ENCODE measurements around the gene QPCTL. TPM values are rescaled to one million over a fixed set of nuclear protein-coding genes. Genes with fewer than 3 reads are reported as not detected.

Gene QPCTL
- total and polyA plus RNA-seq, 10 of the 15 experiments (the other 5 are each of a cell fraction or from before 2014, with no cell fraction given), result 1.1 to 22.6 (median 11.2) TPM

DNA sequence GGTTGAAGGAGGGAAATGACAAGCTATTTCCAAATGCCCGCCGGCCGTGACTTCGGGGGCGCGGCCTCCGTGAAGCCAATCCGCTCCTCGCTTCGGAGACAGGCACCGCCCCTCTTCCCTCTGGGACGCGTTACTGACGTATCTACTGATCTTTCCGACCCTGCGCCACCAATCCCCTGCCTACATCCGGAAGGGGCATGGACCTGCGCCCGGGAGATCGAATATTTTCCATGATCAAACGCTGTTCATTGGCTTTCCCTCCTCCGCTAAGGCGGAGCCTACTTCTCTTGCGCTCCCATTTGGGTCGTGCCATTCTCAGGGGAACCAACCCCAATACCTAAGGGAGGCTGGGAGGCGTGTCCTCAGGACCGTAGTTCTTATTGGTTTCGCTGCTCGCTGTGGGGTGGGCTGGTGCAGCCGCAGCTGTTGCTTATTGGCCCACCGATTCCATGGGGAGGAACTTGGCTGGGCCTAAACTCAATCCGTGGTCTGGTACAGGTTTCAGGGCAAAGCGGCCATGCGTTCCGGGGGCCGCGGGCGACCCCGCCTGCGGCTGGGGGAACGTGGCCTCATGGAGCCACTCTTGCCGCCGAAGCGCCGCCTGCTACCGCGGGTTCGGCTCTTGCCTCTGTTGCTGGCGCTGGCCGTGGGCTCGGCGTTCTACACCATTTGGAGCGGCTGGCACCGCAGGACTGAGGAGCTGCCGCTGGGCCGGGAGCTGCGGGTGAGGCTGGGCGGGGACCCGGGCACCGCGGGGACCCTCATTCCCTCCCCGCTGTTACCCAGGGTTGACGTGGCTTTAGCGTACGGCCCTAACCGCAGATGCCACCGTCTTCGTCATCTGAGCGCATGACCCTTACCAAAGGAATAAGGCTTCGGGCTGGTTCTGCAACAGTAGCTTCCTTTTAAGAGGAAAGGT, at the start of gene QPCTL (continued):
- TF ChIP-seq PAX8 (IDR thresholded peaks at IDR 0.05), result no peak
- TF ChIP-seq SMAD1 (IDR thresholded peaks at IDR 0.05; ENCODE audit: low read depth, partially characterized antibody), result no peak
- TF ChIP-seq RAD51 (IDR thresholded peaks at IDR 0.05), result no peak
- no peak for TF ChIP-seq KAT2A (conservative IDR thresholded peaks at IDR 0.05; ENCODE audit: control insufficient read depth, low read depth, low read length)
- TF ChIP-seq CBX3 (IDR thresholded peaks at IDR 0.05; ENCODE audit: borderline replicate concordance, low read depth), result no peak
- TF ChIP-seq DPF2 (IDR thresholded peaks at IDR 0.05), result peak; percentile 72
- no peak for TF ChIP-seq NR2C2 (IDR thresholded peaks at IDR 0.05; ENCODE audit: borderline replicate concordance, control insufficient read depth, insufficient read length, low read depth)
- TF ChIP-seq, protein P1, sequence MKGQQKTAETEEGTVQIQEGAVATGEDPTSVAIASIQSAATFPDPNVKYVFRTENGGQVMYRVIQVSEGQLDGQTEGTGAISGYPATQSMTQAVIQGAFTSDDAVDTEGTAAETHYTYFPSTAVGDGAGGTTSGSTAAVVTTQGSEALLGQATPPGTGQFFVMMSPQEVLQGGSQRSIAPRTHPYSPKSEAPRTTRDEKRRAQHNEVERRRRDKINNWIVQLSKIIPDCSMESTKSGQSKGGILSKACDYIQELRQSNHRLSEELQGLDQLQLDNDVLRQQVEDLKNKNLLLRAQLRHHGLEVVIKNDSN (IDR thresholded peaks at IDR 0.05; ENCODE audit: borderline replicate concordance, extremely low read length, insufficient read depth, low read depth, low read length), result no peak
- TF ChIP-seq BACH1 (IDR thresholded peaks at IDR 0.05; ENCODE audit: borderline replicate concordance), result peak; percentile 59; the same call in 1 of the 2 replicates
- no peak for TF ChIP-seq ETV6 (conservative IDR thresholded peaks at IDR 0.05 in 1 of 2, IDR thresholded peaks at IDR 0.05 in 1 of 2; ENCODE audit: borderline replicate concordance in 1 of 2, low read depth in 1 of 2)
- TF ChIP-seq NFIC (IDR thresholded peaks at IDR 0.05; ENCODE audit: low read depth, low read length), result no peak
- TF ChIP-seq FOXK2 (IDR thresholded peaks at IDR 0.05), result no peak; the same call in none of the 2 replicates
- no peak for TF ChIP-seq IRF4 (IDR thresholded peaks at IDR 0.05; ENCODE audit: low read depth, low read length)
- no peak for TF ChIP-seq ESRRA (IDR thresholded peaks at IDR 0.05; ENCODE audit: low read length)
- TF ChIP-seq ZSCAN29 (IDR thresholded peaks at IDR 0.05), result no peak
- TF ChIP-seq POLR2A (IDR thresholded peaks at IDR 0.05; ENCODE audit: low read depth, low read length), result peak; percentile 93
- no peak for TF ChIP-seq RELA (IDR thresholded peaks at IDR 0.05; ENCODE audit: borderline replicate concordance, partially characterized antibody)
- no peak for TF ChIP-seq ZZZ3 (IDR thresholded peaks at IDR 0.05; ENCODE audit: control insufficient read depth, insufficient read length, low read depth)
- TF ChIP-seq MYB (IDR thresholded peaks at IDR 0.05; ENCODE audit: borderline replicate concordance, low read depth, low read length), result no peak
- no peak for TF ChIP-seq RCOR1 (conservative IDR thresholded peaks at IDR 0.05; ENCODE audit: low read depth, low read length)
